Measurements from ENCODE around the gene AFF2.

DNA sequence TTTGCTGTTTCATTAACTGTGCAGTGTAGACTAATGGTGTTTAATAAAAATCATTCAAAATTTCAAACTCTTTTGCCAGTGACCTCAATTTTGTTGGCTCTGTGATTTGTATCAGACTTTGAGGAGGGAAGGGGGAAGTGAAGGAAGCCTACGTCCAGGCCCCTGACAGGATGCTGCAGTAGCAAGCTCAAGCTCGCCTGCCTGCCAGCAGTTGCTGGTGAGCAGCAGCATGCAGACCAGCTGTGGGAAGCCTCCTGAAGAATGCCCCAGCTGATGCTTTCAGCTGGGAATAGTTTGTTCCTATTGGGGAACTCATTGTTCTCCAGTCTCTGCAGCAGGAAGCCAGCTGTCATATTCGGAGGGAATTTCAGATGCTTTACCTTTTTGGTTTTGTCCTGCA, 495.2 kb downstream of the AFF2 start:
- TF ChIP-seq, protein P1, sequence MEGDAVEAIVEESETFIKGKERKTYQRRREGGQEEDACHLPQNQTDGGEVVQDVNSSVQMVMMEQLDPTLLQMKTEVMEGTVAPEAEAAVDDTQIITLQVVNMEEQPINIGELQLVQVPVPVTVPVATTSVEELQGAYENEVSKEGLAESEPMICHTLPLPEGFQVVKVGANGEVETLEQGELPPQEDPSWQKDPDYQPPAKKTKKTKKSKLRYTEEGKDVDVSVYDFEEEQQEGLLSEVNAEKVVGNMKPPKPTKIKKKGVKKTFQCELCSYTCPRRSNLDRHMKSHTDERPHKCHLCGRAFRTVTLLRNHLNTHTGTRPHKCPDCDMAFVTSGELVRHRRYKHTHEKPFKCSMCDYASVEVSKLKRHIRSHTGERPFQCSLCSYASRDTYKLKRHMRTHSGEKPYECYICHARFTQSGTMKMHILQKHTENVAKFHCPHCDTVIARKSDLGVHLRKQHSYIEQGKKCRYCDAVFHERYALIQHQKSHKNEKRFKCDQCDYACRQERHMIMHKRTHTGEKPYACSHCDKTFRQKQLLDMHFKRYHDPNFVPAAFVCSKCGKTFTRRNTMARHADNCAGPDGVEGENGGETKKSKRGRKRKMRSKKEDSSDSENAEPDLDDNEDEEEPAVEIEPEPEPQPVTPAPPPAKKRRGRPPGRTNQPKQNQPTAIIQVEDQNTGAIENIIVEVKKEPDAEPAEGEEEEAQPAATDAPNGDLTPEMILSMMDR (IDR thresholded peaks at IDR 0.05; ENCODE audit: low read length), result no peak
- no peak for TF ChIP-seq EZH2 (optimal IDR thresholded peaks at IDR 0.05; ENCODE audit: low read depth, low read length)
- TF ChIP-seq EZH2phosphoT487 (IDR thresholded peaks at IDR 0.05; ENCODE audit: low read length), result no peak
